HUES48 (cell line): Measurements from ENCODE around the gene DNAJB8.
A peak's percentile ranks its signal among the peaks of the same experiment; 100 is the strongest.

Experiments used
- H3K27ac ChIP-seq: one replicate; pipeline ENCODE4 v1.7.0; 2013; ENCODE audit warnings: low read depth, low read length, inconsistent platforms
- H3K27me3 ChIP-seq: 2 replicates; pipeline ENCODE4 v1.6.1; 2013; ENCODE audit warnings: mild to moderate bottlenecking, low read length; ENCODE audit not compliant: control insufficient read depth, insufficient read depth
- H3K36me3 ChIP-seq: 2 replicates; pipeline ENCODE4 v1.6.1; 2013; ENCODE audit warnings: low read length; ENCODE audit not compliant: control insufficient read depth, insufficient read depth
- H3K4me1 ChIP-seq: 2 replicates; pipeline ENCODE4 v1.6.1; 2013; ENCODE audit warnings: mild to moderate bottlenecking, low read length; ENCODE audit not compliant: control insufficient read depth, insufficient read depth
- H3K4me3 ChIP-seq: 2 replicates; pipeline ENCODE4 v1.5.1; 2013; ENCODE audit warnings: mild to moderate bottlenecking, low read depth, low read length
- H3K9ac ChIP-seq: 2 replicates; pipeline ENCODE4 v1.6.1; 2013; ENCODE audit warnings: mild to moderate bottlenecking, low read depth, low read length, moderate library complexity
- H3K9me3 ChIP-seq: 2 replicates; pipeline ENCODE4 v1.6.1; 2013; ENCODE audit warnings: low read length; ENCODE audit not compliant: control insufficient read depth, insufficient read depth

Gene DNAJB8

DNA sequence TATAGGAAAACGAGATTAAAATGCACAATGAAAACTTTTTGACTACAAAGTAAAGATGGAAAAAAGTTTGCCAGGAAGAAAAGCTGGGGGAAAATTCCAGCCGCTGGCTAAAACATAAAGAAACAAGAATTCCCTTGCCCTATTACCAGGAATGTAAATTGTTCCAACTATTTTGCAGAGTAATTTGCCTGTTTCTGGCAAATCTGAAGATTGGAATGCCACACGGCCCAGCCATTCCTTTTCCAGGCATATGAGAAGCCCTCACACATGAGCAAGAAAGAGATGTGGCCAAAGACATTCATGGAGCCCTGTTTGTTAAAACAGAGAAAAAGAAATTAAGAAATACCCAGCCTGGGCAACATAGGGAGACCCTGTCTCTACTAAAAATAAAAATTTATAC is 34.7 kb upstream of the DNAJB8 start:
- no peaks in the 10 kb centered on the region for H3K36me3 ChIP-seq
- no peak overlapping the region for H3K9ac ChIP-seq

DNA sequence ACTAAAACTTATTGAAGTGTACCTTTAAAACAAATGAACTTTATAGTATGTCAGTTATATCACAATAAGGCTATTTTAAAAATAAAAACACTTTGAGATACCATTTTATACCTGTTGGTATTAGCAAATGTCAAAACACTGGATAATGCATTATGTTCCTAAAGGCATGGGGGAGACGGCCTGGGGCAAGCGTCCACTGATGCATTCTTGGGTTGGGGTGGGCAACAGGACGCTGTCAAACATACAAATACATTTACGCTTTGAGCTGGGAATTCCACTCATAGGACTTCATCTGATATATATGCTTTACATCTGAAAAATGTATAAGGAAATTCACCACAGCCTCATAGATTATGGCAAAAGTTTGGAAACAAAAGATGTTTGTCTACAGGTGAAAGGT is 33.9 kb upstream of the DNAJB8 start:
- Histone ChIP-seq H3K27me3 (peaks cover 36% of the 10 kb centered on the region), H3K4me3 (no peak overlapping the region), H3K9me3 (no peaks in the 10 kb centered on the region), H3K27ac (no peak overlapping the region), H3K9ac (no peak overlapping the region), H3K36me3 (no peaks in the 10 kb centered on the region), H3K4me1 (peaks cover 14% of the 10 kb centered on the region)

More for the DNA sequence above, 34.7 kb upstream of the DNAJB8 start:
- Histone ChIP-seq H3K9me3 (no peaks in the 10 kb centered on the region), H3K27me3 (peaks cover 27% of the 10 kb centered on the region), H3K4me3 (no peak overlapping the region), H3K4me1 (peaks cover 9% of the 10 kb centered on the region), H3K27ac (no peak overlapping the region)

DNA sequence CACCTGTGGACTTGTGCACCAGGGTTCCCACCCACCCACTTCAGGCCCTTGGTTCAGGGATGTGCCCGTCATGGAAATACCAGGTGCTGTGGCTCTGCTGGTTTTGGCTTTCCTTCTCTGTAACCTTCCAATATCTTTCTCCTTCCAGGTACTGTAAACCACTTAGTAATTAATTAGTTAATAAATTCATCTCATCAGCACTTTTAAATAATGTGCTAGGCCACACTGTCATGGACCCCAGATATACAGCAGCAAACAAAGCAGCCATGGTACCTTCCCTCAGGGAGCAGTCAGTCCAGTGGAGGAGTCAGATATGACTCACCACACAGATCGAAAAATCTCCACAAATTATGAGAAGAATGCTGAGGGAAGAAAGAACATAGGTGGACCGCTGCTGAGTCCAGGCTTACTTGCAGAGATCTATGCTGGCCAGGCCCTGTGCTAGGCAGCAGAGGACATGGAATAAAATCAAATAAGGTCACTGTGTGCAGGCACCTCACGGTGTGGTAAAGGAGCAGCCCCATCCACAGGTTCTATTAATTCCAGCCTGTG is 33.1 kb upstream of the DNAJB8 start:
- H3K27me3 ChIP-seq = peaks cover 43% of the 10 kb centered on the region
- no peaks in the 10 kb centered on the region for H3K9me3 ChIP-seq
- H3K27ac ChIP-seq = no peak overlapping the region
- no peak overlapping the region for H3K4me3 ChIP-seq
- peaks cover 14% of the 10 kb centered on the region for H3K4me1 ChIP-seq
- H3K36me3 ChIP-seq = no peaks in the 10 kb centered on the region
- no peak overlapping the region for H3K9ac ChIP-seq

DNA sequence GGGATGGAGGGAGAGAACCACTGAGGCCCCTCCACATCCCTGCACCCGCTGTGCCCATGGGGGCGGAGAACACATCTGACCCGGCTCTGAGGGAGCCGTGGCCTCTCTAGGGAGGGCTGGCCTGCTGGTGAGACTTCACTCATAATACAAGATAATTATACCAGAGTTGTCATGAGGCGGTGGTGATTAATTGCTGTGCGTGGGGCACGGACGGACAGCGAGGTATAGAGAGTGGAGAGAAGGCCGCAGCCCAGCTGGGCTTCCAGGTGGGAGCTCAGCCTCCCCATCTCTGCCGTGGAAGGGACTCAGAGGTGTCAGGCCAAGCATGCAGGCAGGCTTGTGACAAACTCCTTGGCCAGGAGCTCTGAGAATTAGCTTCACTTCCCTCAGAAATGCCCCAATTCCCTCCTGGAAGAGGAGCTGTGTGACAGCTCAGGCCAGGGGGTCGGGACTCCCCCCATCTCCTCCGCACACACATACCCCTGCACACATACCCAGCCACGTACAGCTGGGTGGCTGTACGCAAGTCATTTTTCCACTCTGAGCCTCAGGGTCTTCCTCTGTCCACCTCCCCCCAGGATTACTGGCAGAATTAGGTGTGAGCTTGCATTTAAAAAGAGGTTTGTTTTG is 32.3 kb upstream of the DNAJB8 start:
- H3K4me1 ChIP-seq = peaks cover 14% of the 10 kb centered on the region
- H3K27ac ChIP-seq = no peak overlapping the region
- peaks cover 51% of the 10 kb centered on the region for H3K27me3 ChIP-seq
- H3K9ac ChIP-seq = no peak overlapping the region
- no peaks in the 10 kb centered on the region for H3K9me3 ChIP-seq
- H3K4me3 ChIP-seq = no peak overlapping the region
- no peaks in the 10 kb centered on the region for H3K36me3 ChIP-seq

DNA sequence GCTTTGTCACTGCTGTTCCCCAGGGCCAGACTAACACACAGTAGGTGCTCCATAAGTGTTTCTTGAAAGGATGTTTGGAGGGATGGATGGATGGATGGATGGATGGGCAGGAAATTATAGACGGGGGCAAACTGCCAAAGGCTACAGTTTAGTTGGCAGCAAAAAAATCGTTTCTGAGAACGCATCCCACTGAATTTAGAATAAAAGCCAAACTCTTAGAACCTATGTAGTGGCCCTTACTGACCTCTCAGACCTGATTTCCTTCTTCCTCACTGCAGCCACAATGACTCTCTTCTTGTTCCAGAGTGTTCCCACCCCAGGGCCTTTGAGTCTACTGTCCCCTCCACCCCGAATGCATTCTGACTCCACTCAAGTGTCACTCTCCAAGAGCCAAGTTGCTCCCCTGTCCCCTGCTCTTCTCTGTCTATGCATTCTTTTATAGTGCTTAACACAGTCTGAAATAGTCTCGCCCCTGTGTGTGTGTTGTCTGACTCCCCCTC is 31.5 kb upstream of the DNAJB8 start:
- Histone ChIP-seq H3K4me1 (peaks cover 14% of the 10 kb centered on the region), H3K27ac (no peak overlapping the region), H3K4me3 (no peak overlapping the region), H3K9me3 (no peaks in the 10 kb centered on the region), H3K36me3 (no peaks in the 10 kb centered on the region), H3K9ac (no peak overlapping the region), H3K27me3 (peaks cover 60% of the 10 kb centered on the region)

DNA sequence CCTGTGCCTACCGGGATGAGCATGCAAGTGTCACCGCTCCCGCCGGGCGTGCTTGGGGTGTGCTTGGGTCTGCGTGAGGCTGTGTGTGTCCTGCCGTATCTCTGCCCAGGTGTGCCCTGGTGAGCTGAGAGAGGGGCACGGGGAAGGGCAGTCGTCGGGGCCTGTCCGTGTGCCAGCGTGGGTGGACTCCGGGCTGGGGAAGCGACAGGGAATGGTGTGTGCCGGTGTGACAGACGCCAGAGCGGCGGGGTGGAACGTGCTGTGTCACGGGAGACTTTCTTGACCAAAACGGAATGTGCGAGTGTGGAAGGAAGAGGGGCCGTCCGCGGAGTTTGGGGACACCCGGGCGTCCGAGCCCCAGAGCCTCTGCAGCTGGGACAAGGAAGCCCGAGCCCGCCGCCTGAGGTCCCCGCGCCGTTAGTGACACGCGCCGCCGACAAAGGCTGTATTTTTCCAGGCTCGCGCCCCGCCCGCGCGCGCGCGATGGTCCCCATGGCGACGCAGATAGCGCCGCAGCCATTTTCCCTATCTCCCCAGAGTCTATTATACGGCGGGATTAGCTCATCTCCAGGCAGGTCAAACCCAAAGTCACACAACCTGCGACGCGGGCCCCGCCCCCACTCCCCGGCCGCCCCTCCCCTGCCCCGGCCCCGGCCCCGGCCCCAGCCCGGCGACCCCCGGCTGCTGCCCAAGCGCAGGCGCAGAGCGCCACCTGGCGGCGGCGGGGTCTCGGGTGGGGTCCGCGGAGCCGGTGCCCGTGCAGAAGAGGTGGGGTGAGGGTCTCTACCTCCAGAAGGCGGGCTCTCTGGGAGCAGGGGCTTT is 30.8 kb upstream of the DNAJB8 start:
- Histone ChIP-seq H3K9me3 (no peaks in the 10 kb centered on the region), H3K27ac (no peak overlapping the region), H3K27me3 (peaks cover 66% of the 10 kb centered on the region), H3K4me1 (peaks cover 14% of the 10 kb centered on the region), H3K9ac (no peak overlapping the region), H3K4me3 (peak overlapping the region; percentile 59), H3K36me3 (no peaks in the 10 kb centered on the region)

DNA sequence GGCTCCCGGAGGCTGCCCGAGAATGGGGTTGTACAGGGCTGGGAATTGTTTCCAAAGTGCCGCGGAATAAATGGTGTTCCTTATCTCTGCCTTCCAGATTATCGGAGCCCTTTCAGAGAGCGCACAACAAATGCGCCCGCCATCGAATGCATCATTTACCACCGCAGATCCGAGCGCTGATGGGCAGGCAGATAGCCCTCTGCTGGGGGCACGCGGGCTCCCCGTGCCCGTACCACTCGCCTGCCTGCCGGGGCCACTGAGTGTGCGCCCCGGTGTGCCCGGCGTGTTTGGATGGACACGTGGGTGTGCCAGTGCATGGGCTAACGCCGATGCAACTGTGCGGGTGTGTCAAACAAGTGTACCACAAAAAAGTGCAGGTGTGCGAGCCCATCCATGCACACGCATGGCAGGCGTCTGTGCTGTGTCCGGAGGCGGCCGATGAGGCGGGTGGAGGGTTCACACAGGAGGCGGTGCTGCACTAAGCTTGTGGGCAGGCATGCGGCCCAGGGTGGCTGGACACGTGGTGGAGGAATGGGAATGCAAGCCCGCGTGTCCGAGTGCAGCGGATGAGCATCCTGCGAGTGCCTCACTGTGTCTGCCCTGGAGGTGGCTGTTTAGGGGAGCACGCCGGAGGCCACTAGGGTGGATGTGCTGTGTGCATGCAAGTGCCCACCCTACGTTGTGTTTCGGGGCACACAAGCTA is 30.1 kb upstream of the DNAJB8 start:
- H3K9me3 ChIP-seq = no peaks in the 10 kb centered on the region
- H3K4me3 ChIP-seq = peak overlapping the region; percentile 59
- H3K27ac ChIP-seq = no peak overlapping the region
- no peaks in the 10 kb centered on the region for H3K36me3 ChIP-seq
- no peak overlapping the region for H3K9ac ChIP-seq
- H3K27me3 ChIP-seq = peaks cover 74% of the 10 kb centered on the region
- peaks cover 14% of the 10 kb centered on the region for H3K4me1 ChIP-seq

DNA sequence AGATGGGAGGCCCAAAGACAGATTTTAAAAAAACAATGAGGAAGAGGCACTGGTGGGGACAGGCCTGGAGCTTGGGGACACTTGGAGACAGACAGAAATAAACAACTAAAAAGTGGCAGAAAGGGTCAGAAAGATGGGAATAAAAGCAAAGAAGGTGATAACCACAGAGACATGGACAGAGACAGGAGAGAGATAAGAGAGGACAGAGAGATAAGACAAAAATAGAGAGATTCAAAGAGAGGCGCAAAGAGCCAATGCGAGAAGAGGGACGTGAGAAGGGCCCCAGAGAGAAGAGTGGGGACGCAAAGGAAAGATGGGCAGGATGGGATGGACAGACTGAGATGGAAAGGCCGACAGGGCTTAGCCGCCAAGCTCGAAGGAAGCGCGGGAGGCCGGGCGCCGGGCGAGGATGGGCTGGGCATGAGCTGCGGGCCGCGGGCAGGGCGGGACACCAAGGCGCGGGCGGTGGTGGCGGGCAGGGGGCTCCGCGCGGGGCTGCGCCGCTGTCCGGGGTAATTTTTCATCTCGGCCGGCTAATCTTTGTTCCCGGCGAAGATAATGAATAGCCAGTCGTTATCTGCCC is 29.4 kb upstream of the DNAJB8 start:
- peaks cover 18% of the 10 kb centered on the region for H3K4me1 ChIP-seq
- no peaks in the 10 kb centered on the region for H3K9me3 ChIP-seq
- H3K36me3 ChIP-seq = no peaks in the 10 kb centered on the region
- no peak overlapping the region for H3K27ac ChIP-seq
- peaks cover 80% of the 10 kb centered on the region for H3K27me3 ChIP-seq
- H3K9ac ChIP-seq = no peak overlapping the region
- H3K4me3 ChIP-seq = no peak overlapping the region

DNA sequence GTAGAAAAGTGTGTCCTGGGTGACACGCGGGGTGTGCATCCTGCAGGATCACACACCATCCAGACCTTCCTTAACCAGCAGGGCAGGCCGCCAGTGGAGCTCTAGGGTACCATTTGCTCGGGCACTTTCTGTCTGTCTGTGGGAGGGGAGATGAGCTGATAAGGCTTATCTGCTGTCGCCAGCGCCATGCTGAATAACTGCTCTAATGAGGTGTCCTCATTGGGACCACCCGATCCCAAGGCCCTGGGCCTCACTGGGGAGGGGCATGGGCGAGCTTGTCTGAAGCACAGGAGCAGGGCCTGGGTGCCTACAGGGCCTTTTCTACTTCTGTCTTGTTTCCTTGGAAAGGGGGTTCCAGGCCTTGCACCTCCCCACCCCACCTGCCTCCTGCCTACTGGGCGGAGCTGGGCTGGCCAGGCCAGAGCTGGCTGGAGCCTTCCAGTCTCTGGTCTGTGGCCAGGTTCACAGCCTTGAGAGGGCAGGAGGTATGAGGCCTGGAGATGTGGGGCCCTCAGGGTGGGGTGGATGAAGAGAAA is 28.8 kb upstream of the DNAJB8 start:
- Histone ChIP-seq H3K4me1 (peaks cover 21% of the 10 kb centered on the region), H3K27ac (no peak overlapping the region), H3K36me3 (no peaks in the 10 kb centered on the region), H3K4me3 (no peak overlapping the region), H3K27me3 (peaks cover 86% of the 10 kb centered on the region), H3K9me3 (no peaks in the 10 kb centered on the region), H3K9ac (no peak overlapping the region)

DNA sequence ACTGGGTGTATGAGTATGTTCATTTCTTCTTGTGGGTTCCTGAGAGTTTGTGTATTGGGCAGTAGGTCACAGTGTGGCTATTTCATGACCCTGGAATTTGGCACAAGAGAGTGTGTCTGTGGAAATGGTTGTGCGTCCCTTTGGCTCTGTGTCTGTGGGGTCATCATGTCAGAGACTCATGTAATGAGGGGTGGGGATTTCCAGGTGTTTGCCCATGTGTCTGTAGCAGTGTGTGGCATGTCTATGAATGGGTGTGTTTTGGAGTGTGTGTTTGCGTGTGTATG is 27.6 kb upstream of the DNAJB8 start:
- Histone ChIP-seq H3K27ac (no peak overlapping the region), H3K9me3 (no peaks in the 10 kb centered on the region), H3K36me3 (no peaks in the 10 kb centered on the region), H3K9ac (no peak overlapping the region), H3K4me1 (peaks cover 30% of the 10 kb centered on the region), H3K4me3 (no peak overlapping the region), H3K27me3 (peaks cover 98% of the 10 kb centered on the region)
